Measurements from ENCODE around the gene HSDL2.

HSDL2 gene

DNA sequence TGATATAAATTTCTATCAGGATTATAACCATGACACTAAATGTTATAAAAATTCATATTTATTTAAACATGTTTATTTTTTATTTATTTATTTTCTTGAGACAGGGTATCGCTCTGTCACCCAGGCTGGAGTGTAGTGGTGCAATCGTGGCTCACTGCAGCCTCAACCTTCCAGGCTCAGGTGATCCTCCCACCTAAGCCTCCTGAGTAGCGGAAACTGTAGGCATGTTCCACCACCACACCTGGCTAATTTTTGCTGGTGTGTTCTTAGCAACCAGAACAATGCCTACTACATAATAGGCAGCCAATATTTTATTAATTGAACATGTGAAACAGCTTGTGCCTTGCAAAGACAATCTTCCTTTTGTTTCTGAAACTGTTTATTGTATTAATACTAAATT is 40.0 kb upstream of the HSDL2 start:
- TF ChIP-seq GLIS3 (CRISPR knock-in tag; IDR thresholded peaks at IDR 0.05) (no peak), ZNF70 (CRISPR knock-in tag; IDR thresholded peaks at IDR 0.05) (no peak), ESRRG (CRISPR knock-in tag; IDR thresholded peaks at IDR 0.05) (no peak), TOX (CRISPR knock-in tag; IDR thresholded peaks at IDR 0.05; ENCODE audit: borderline replicate concordance) (no peak), ZFP30 (CRISPR knock-in tag; IDR thresholded peaks at IDR 0.05) (no peak), PPARA (CRISPR knock-in tag; IDR thresholded peaks at IDR 0.05; ENCODE audit: borderline replicate concordance) (no peak), RARB (CRISPR knock-in tag; IDR thresholded peaks at IDR 0.05) (no peak), BACH2 (CRISPR knock-in tag; IDR thresholded peaks at IDR 0.05; ENCODE audit: borderline replicate concordance) (no peak), ZC3H10 (CRISPR knock-in tag; IDR thresholded peaks at IDR 0.05) (no peak), CREB5 (CRISPR knock-in tag; IDR thresholded peaks at IDR 0.05; ENCODE audit: low read depth) (no peak), ARNTL (CRISPR knock-in tag; IDR thresholded peaks at IDR 0.05; ENCODE audit: borderline replicate concordance, low read depth) (no peak), ZFP3 (CRISPR knock-in tag; IDR thresholded peaks at IDR 0.05) (no peak), PATZ1 (CRISPR knock-in tag; IDR thresholded peaks at IDR 0.05; ENCODE audit: borderline replicate concordance) (no peak), POU6F1 (CRISPR knock-in tag; IDR thresholded peaks at IDR 0.05; ENCODE audit: borderline replicate concordance, low read depth) (no peak)

GRCh38 chr9:112341730-112342129 is 38.2 kb upstream of the HSDL2 start:
- TF ChIP-seq ZFP30 (CRISPR knock-in tag; IDR thresholded peaks at IDR 0.05) (no peak), ZFP3 (CRISPR knock-in tag; IDR thresholded peaks at IDR 0.05) (no peak), ESRRG (CRISPR knock-in tag; IDR thresholded peaks at IDR 0.05) (no peak)
- ATAC-seq: peak; percentile 85

More for the DNA sequence above, 40.0 kb upstream of the HSDL2 start:
- no peak for ATAC-seq

- TF ChIP-seq ZFP3 (CRISPR knock-in tag; IDR thresholded peaks at IDR 0.05) (peak; percentile 42; the same call in 1 of the 2 replicates), TSHZ2 (CRISPR knock-in tag; IDR thresholded peaks at IDR 0.05) (no peak)
- ATAC-seq: no peak
Observed at GRCh38 chr9:112348257-112349007, 31.5 kb upstream of the HSDL2 start.

- TF ChIP-seq ZNF70 (CRISPR knock-in tag; IDR thresholded peaks at IDR 0.05) (no peak), TSHZ2 (CRISPR knock-in tag; IDR thresholded peaks at IDR 0.05) (no peak), ISL1 (CRISPR knock-in tag; IDR thresholded peaks at IDR 0.05) (no peak), CREB5 (CRISPR knock-in tag; IDR thresholded peaks at IDR 0.05; ENCODE audit: low read depth) (no peak), PPARA (CRISPR knock-in tag; IDR thresholded peaks at IDR 0.05; ENCODE audit: borderline replicate concordance) (no peak), TOX (CRISPR knock-in tag; IDR thresholded peaks at IDR 0.05; ENCODE audit: borderline replicate concordance) (no peak), OSR1 (CRISPR knock-in tag; IDR thresholded peaks at IDR 0.05) (no peak), BACH2 (CRISPR knock-in tag; IDR thresholded peaks at IDR 0.05; ENCODE audit: borderline replicate concordance) (no peak), ZNF565 (CRISPR knock-in tag; conservative IDR thresholded peaks at IDR 0.05; ENCODE audit: low read depth) (no peak), POU6F1 (CRISPR knock-in tag; IDR thresholded peaks at IDR 0.05; ENCODE audit: borderline replicate concordance, low read depth) (no peak), ZFP3 (CRISPR knock-in tag; IDR thresholded peaks at IDR 0.05) (no peak), ZFP30 (CRISPR knock-in tag; IDR thresholded peaks at IDR 0.05) (no peak)
- ATAC-seq: no peak
Observed at GRCh38 chr9:112349008-112349333, 30.9 kb upstream of the HSDL2 start.

Measured in SK-N-SH treated with all-trans-retinoic acid at 6 μM for 48 hours (cell line).